ENCODE measurements around the gene HLA-G. TPM values are rescaled to one million over a fixed set of nuclear protein-coding genes. Genes with fewer than 3 reads are reported as not detected.
"Not testable (repeated sequence)": the region's sequence is repeated elsewhere in the genome, so short reads cannot be mapped to it uniquely, and the experiment has no call there.

The HLA-G gene
- not detected for polyA plus RNA-seq (2013, experiment 1 of 2)
- polyA plus RNA-seq (2013, experiment 2 of 2): not detected

DNA sequence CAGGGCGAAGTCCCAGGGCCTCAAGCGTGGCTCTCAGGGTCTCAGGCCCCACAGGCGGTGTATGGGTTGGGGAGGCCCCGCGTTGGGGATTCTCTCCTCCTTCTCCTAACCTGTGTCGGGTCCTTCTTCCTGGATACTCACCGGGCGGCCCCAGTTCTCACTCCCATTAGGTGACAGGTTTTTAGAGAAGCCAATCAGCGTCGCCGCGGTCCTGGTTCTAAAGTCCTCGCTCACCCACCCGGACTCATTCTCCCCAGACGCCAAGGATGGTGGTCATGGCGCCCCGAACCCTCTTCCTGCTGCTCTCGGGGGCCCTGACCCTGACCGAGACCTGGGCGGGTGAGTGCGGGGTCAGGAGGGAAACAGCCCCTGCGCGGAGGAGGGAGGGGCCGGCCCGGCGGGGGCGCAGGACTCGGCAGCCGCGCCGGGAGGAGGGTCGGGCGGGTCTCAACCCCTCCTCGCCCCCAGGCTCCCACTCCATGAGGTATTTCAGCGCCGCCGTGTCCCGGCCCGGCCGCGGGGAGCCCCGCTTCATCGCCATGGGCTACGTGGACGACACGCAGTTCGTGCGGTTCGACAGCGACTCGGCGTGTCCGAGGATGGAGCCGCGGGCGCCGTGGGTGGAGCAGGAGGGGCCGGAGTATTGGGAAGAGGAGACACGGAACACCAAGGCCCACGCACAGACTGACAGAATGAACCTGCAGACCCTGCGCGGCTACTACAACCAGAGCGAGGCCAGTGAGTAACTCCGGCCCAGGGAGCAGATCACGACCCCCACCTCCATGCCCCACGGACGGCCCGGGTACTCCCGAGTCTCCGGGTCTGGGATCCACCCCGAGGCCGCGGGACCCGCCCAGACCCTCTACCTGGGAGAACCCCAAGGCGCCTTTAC, at the start of gene HLA-G:
TSS of gene HLA-G (plus strand) at position 247 of the 892 bp plus-strand sequence. CDS start at position 267, 20 bp downstream.
- Histone ChIP-seq H3K4me1 (ENCODE audit: control insufficient read depth, insufficient read depth, low read length, poor library complexity, severe bottlenecking) (peaks cover 3% of the 10 kb centered on the region), H3K9me3 (ENCODE audit: control insufficient read depth, low read length) (no peaks in the 10 kb centered on the region), H3K4me3 (ENCODE audit: extremely low read depth, insufficient read depth, low read length, poor library complexity, severe bottlenecking) (peak within 1 kb of the TSS; percentile 8), H3K27ac (ENCODE audit: low read depth, low read length, severe bottlenecking) (no peak within 1 kb of the TSS), H3K36me3 (ENCODE audit: control insufficient read depth, insufficient read depth, low read length) (no peaks in the 10 kb centered on the region)
- WGBS, 2 experiments (ENCODE audit: insufficient coverage in 2 of 2): 7 to 8% methylated on average over 40 to 54 of the region's 75 CpGs

DNA sequence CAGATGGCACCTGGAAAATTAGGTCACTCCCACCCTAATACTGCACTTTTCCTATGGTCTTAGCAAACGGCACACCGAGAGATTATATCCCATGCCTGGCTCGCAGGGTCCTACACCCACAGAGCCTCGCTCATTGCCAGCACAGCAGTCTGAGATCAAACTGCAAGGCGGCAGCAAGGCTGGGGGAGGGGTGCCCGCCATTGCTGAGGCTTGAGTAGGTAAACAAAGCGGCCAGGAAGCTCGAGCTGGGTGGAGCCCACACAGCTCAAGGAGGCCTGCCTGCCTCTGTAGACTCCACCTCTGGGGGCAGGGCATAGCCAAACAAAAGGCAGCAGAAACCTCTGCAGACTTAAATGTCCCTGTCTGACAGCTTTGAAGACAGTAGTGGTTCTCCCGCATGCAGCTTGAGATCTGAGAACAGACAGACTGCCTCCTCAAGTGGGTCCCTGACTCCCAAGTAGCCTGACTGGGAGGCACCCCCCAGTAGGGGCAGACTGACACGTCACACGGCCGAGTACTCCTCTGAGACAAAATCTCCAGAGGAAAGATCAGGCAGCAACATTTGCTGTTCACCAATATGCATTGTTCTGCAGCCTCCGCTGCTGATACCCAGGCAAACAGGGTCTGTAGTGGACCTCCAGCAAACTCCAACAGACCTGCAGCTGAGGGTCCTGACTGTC, 47.5 kb upstream of the HLA-G start:
- H3K36me3 ChIP-seq (ENCODE audit: control insufficient read depth, insufficient read depth, low read length); H3K9me3 ChIP-seq (ENCODE audit: control insufficient read depth, low read length); H3K4me3 ChIP-seq (ENCODE audit: extremely low read depth, insufficient read depth, low read length, poor library complexity, severe bottlenecking); H3K4me1 ChIP-seq (ENCODE audit: control insufficient read depth, insufficient read depth, low read length, poor library complexity, severe bottlenecking); H3K27ac ChIP-seq (ENCODE audit: low read depth, low read length, severe bottlenecking): not testable (repeated sequence)
- WGBS, 2 experiments (ENCODE audit: insufficient coverage in 2 of 2): 77 to 87% methylated on average over 9 to 10 of the region's 13 CpGs

DNA sequence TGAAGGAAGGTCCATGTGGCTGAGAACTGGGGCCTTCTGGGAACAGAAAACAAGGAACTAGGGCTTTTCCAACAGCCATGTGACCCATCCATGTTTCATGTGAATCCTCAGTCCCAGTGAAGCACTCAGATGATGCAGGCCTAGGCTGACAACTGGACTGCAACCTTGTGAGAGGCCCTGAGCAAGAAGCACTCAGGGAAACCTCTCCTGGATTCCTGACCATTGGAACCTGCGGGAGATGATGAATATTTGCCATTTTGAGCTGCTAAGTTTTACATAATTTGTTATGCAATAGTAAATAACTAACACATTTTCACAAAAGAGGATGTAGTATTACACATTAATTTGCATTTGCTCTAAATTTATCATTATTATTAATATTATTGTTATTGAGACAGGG, 38.4 kb upstream of the HLA-G start:
- Histone ChIP-seq H3K4me1 (ENCODE audit: control insufficient read depth, insufficient read depth, low read length, poor library complexity, severe bottlenecking) (peaks cover 4% of the 10 kb centered on the region), H3K36me3 (ENCODE audit: control insufficient read depth, insufficient read depth, low read length) (no peaks in the 10 kb centered on the region), H3K9me3 (ENCODE audit: control insufficient read depth, low read length) (no peaks in the 10 kb centered on the region), H3K4me3 (ENCODE audit: extremely low read depth, insufficient read depth, low read length, poor library complexity, severe bottlenecking) (no peak overlapping the region), H3K27ac (ENCODE audit: low read depth, low read length, severe bottlenecking) (no peak overlapping the region)
- no CpG with 5 or more reads among the region's 1 CpG for WGBS, 2 experiments (ENCODE audit: insufficient coverage in 2 of 2)

DNA sequence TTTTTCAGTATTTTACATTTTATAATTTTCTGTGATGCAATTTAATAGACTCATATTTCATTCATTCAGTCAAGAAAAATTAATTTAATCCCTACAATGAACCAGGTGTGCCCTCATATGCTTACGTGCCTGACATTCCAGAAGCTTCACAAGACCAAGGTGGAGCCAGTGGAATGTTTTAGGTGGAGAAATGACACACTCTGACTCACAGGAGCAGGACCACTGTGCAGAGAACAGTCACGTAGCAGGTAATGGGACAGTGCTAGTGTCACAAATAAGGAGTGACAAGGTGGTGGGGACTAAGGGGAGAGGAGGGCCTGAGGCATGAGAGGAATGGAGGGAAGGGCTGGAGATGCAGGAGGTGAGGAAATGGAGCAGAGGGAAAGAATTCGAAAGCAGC, 37.0 kb upstream of the HLA-G start:
- no peaks in the 10 kb centered on the region for H3K9me3 ChIP-seq (ENCODE audit: control insufficient read depth, low read length)
- WGBS, 2 experiments (ENCODE audit: insufficient coverage in 2 of 2): 71 to 86% methylated on average over 1 to 2 of the region's 3 CpGs
- H3K27ac ChIP-seq (ENCODE audit: low read depth, low read length, severe bottlenecking): no peak overlapping the region
- H3K4me3 ChIP-seq (ENCODE audit: extremely low read depth, insufficient read depth, low read length, poor library complexity, severe bottlenecking): no peak overlapping the region
- H3K4me1 ChIP-seq (ENCODE audit: control insufficient read depth, insufficient read depth, low read length, poor library complexity, severe bottlenecking): peaks cover 4% of the 10 kb centered on the region
- no peaks in the 10 kb centered on the region for H3K36me3 ChIP-seq (ENCODE audit: control insufficient read depth, insufficient read depth, low read length)

DNA sequence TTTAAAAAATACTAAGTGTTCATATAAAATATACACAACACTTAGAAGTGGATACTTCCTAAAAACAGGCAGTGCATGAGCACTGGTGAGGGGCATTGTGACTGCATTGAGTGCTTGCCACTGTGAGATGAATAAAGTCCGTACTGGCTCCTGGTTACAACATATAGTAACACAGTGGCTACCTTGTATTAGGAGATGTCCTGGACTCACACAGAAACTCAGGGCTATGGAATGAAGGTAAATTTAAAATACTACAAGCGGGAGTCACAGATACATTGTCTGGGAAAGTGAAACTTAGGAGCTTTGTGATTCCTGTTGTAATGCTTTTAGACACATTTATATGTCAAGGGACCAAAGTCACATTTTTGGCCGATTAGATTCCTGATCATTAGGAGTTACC, 36.5 kb upstream of the HLA-G start:
- 71 to 93% methylated on average over 1 to 2 of the region's 3 CpGs for WGBS, 2 experiments (ENCODE audit: insufficient coverage in 2 of 2)
- Histone ChIP-seq H3K27ac (ENCODE audit: low read depth, low read length, severe bottlenecking) (no peak overlapping the region), H3K4me1 (ENCODE audit: control insufficient read depth, insufficient read depth, low read length, poor library complexity, severe bottlenecking) (peaks cover 4% of the 10 kb centered on the region), H3K9me3 (ENCODE audit: control insufficient read depth, low read length) (no peaks in the 10 kb centered on the region), H3K4me3 (ENCODE audit: extremely low read depth, insufficient read depth, low read length, poor library complexity, severe bottlenecking) (no peak overlapping the region), H3K36me3 (ENCODE audit: control insufficient read depth, insufficient read depth, low read length) (no peaks in the 10 kb centered on the region)

DNA sequence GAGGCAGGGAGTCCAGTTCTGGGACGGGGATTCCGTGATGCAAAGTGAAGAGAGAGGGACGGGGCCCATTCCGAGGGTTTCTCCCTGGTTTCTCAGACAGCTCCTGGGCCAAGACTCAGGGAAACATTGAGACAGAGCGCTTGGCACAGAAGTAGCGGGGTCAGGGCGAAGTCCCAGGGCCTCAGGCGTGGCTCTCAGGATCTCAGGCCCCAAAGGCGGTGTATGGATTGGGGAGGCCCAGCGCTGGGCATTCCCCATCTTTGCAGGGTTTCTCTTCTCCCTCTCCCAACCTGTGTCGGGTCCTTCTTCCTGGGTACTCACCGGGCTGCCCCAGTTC, 35.9 kb upstream of the HLA-G start:
- no peak overlapping the region for H3K4me3 ChIP-seq (ENCODE audit: extremely low read depth, insufficient read depth, low read length, poor library complexity, severe bottlenecking)
- H3K4me1 ChIP-seq (ENCODE audit: control insufficient read depth, insufficient read depth, low read length, poor library complexity, severe bottlenecking): peaks cover 4% of the 10 kb centered on the region
- H3K36me3 ChIP-seq (ENCODE audit: control insufficient read depth, insufficient read depth, low read length): no peaks in the 10 kb centered on the region
- H3K27ac ChIP-seq (ENCODE audit: low read depth, low read length, severe bottlenecking): no peak overlapping the region
- H3K9me3 ChIP-seq (ENCODE audit: control insufficient read depth, low read length): no peaks in the 10 kb centered on the region
- 67 to 69% methylated on average over 11 to 12 of the region's 12 CpGs for WGBS, 2 experiments (ENCODE audit: insufficient coverage in 2 of 2)

DNA sequence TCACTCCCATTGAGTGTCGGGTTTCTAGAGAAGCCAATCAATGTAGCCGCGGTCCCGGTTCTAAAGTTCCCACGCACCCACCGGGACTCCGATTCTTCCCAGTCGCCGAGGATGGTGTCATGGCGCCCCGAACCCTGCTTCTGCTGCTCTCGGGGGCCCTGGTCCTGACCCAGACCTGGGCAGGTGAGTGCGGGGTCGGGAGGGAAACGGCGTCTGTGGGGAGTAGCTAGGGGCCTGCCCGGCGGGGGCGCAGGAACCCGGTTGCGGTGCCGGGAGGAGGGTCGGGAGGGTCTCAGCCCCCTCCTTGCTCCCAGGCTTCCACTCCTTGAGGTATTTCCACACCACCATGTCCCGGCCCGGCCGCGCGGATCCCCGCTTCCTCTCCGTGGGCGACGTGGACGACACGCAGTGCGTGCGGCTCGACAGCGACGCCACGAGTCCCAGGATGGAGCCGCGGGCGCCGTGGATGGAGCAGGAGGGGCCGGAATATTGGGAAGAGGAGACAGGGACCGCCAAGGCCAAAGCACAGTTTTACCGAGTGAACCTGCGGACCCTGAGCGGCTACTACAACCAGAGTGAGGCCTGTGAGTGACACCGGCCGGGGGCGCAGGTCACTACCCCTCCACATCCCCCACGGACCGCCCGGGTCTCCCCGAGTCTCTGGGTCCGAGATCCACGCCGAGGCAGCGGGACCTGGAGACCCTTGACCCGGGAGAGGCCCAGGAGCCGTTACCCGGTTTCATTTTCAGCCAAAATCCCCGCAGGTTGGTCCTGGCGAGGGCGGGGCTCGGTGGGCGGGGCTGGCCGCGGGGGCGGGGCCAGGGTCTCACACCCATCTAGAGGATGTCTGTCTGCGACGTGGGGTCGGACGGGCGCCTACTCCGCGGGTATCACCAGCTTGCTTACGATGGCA, 35.2 kb upstream of the HLA-G start:
- no peaks in the 10 kb centered on the region for H3K9me3 ChIP-seq (ENCODE audit: control insufficient read depth, low read length)
- 4 to 10% methylated on average over 43 to 65 of the region's 79 CpGs for WGBS, 2 experiments (ENCODE audit: insufficient coverage in 2 of 2)
- no peak overlapping the region for H3K27ac ChIP-seq (ENCODE audit: low read depth, low read length, severe bottlenecking)
- H3K36me3 ChIP-seq (ENCODE audit: control insufficient read depth, insufficient read depth, low read length): no peaks in the 10 kb centered on the region
- H3K4me1 ChIP-seq (ENCODE audit: control insufficient read depth, insufficient read depth, low read length, poor library complexity, severe bottlenecking): peaks cover 4% of the 10 kb centered on the region
- H3K4me3 ChIP-seq (ENCODE audit: extremely low read depth, insufficient read depth, low read length, poor library complexity, severe bottlenecking): peak overlapping the region; percentile 26

DNA sequence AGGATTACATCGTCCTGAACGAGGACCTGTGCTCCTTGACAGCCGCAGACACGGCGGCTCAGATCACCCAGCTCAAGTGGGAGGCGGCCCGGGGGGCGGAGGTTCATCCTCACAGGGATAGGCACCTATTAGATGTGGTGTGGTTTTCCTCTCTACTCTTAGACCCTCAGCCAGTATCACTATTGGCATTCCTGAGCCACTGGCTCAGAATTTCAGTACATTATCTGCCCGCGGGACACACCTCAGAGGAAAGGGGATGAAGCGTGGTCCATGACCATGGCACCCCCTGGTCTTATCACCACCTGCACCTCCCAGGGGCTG, 34.6 kb upstream of the HLA-G start:
- Histone ChIP-seq H3K9me3 (ENCODE audit: control insufficient read depth, low read length) (no peaks in the 10 kb centered on the region), H3K27ac (ENCODE audit: low read depth, low read length, severe bottlenecking) (no peak overlapping the region), H3K4me1 (ENCODE audit: control insufficient read depth, insufficient read depth, low read length, poor library complexity, severe bottlenecking) (peaks cover 4% of the 10 kb centered on the region), H3K4me3 (ENCODE audit: extremely low read depth, insufficient read depth, low read length, poor library complexity, severe bottlenecking) (peak overlapping the region; percentile 26), H3K36me3 (ENCODE audit: control insufficient read depth, insufficient read depth, low read length) (no peaks in the 10 kb centered on the region)
- WGBS, 2 experiments (ENCODE audit: insufficient coverage in 2 of 2): 38 to 41% methylated on average over 7 to 8 of the region's 11 CpGs

DNA sequence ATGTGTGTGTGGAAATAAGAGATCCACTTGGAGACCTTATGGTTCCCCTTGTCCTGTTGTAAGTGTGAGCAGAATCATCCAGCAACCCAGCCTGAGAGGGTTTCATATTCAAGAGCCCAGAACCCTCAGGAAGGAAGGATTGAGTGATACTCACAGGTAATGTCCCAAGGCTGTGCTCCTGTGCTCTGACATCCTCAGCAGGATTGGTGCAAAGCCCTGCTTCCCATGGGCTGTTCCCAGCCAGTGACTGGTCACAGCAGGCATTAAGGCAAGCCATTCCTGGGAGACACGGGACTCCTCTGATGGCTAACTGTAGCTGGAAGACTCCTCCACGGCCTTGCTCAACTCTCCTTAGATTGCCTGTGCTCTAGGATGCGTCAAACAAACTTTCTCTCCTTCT, 33.8 kb upstream of the HLA-G start:
- peaks cover 4% of the 10 kb centered on the region for H3K4me1 ChIP-seq (ENCODE audit: control insufficient read depth, insufficient read depth, low read length, poor library complexity, severe bottlenecking)
- no peaks in the 10 kb centered on the region for H3K9me3 ChIP-seq (ENCODE audit: control insufficient read depth, low read length)
- WGBS, 2 experiments (ENCODE audit: insufficient coverage in 2 of 2): 60 to 72% methylated on average over 3 of the region's 3 CpGs
- H3K36me3 ChIP-seq (ENCODE audit: control insufficient read depth, insufficient read depth, low read length): no peaks in the 10 kb centered on the region
- no peak overlapping the region for H3K27ac ChIP-seq (ENCODE audit: low read depth, low read length, severe bottlenecking)
- no peak overlapping the region for H3K4me3 ChIP-seq (ENCODE audit: extremely low read depth, insufficient read depth, low read length, poor library complexity, severe bottlenecking)

DNA sequence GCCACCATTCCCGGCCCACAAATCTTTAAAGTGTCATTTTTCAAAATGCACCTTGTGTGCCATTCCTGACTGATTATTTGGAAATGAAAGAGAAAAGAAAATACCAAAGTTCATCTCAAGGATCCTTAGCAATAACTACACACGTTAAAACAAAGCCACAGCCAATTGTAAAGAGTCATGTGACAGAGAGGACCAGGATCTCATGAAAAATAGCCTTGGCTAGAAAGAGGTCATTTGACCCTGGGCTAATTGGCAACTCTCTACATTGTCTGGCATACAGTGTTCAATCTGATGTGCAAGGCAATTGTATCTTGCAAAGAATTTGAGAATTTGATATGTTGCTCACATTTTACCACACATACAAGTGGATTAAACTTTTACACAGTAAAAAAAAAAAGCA, 31.6 kb upstream of the HLA-G start:
- no peaks in the 10 kb centered on the region for H3K36me3 ChIP-seq (ENCODE audit: control insufficient read depth, insufficient read depth, low read length)
- H3K9me3 ChIP-seq (ENCODE audit: control insufficient read depth, low read length): no peaks in the 10 kb centered on the region
- H3K27ac ChIP-seq (ENCODE audit: low read depth, low read length, severe bottlenecking): no peak overlapping the region
- WGBS, 2 experiments (ENCODE audit: insufficient coverage in 2 of 2): no CpG with 5 or more reads among the region's 2 CpGs
- no peak overlapping the region for H3K4me3 ChIP-seq (ENCODE audit: extremely low read depth, insufficient read depth, low read length, poor library complexity, severe bottlenecking)
- peaks cover 4% of the 10 kb centered on the region for H3K4me1 ChIP-seq (ENCODE audit: control insufficient read depth, insufficient read depth, low read length, poor library complexity, severe bottlenecking)

Data from mesodermal cell (in vitro differentiated cells).